Esophagus muscularis mucosa (tissue), 3 donors: ENCODE measurements around the gene FOXQ1.

Source experiments
- CTCF ChIP-seq, 3 experiments: fragments of 200-600 bp in 2 of 3; fragments of 450-650 bp in 1 of 3; sonication (generic) in 2 of 3; IDR thresholded peaks; one replicate each; pipeline ENCODE4 v1.5.1; 2017 to 2019; ENCODE audit warnings: antibody characterized with exemption in 3 of 3, mild to moderate bottlenecking in 2 of 3, moderate library complexity in 1 of 3
- POLR2A ChIP-seq: fragments of 450-650 bp; IDR thresholded peaks from one replicate; pipeline ENCODE4 v1.6.1; 2017; ENCODE audit warnings: antibody characterized with exemption, moderate library complexity, mild to moderate bottlenecking, low read depth

DNA sequence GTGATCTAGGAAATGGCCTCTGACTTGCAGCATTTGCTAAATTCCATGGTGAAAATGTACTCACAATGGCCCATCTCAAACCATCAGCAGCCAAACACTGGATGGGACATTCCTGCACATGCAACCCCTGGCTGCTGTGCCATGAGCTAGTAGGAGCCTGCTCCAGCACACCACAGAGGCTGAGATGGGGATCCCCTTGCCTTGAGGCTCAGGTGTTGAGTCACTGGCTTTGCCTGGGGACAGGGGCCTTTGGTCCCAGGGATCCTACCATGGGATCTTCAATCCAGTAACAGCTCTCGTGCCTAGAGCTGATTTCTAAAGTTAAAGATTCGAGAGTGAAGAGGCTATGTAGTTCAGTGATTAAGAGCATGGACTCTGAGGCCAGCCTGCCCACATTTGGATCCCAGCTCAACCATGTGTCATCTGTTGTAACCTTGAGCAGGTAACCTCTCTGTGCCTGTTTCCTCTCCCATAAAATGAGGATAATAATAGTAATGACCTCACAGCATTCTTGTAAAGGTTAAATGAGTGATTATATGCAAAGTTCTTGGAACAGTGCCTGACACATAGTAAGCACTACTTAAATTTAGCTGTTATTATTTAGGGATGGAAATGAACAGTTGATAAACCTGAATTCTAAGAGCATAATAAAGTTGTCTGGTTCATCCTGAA, 16.4 kb downstream of the FOXQ1 start:
- TF ChIP-seq POLR2A (no peak), CTCF (IDR thresholded peaks at IDR 0.05) (no peak)
